ENCODE data around the gene ABHD13. TPM values are rescaled to one million over a fixed set of nuclear protein-coding genes. Genes with fewer than 3 reads are reported as not detected.

The ABHD13 gene
- total RNA-seq (2021) (9.0 and 10.3 TPM in 2 replicates), Bru-seq, nascent RNA (percentile 91 among the genes with signal in this experiment), BruChase-seq, experiment 1, labeled RNA remaining after a 2-hour chase (percentile 96 among the genes with signal in this experiment), BruChase-seq, experiment 2, labeled RNA remaining after a 6-hour chase (percentile 75 among the genes with signal in this experiment)
- long read RNA-seq, full-length matches to known transcripts = 37 of 39 reads
- long read RNA-seq, partial matches to known transcripts = 0 of 39 reads
- long read RNA-seq, other reads (novel, unspliced or antisense) = 2 of 39 reads

GRCh38 chr13:108218044-108218974, at the start of gene ABHD13:
Gene ABHD13 (plus strand): TSS chr13:108218392. CDS start chr13:108229219, 10,827 bp downstream.
- Histone ChIP-seq H3K4me3 (ENCODE audit: low read depth, low read length, poor library complexity, severe bottlenecking) (peak within 1 kb of the TSS; percentile 93), H3K36me3 (ENCODE audit: insufficient read depth, low read length, poor library complexity, severe bottlenecking) (no peaks in the 10 kb centered on the region), H3K9me3 (ENCODE audit: low read depth, low read length, poor library complexity, severe bottlenecking) (no peaks in the 10 kb centered on the region), H3K27me3 (replicated peaks; ENCODE audit: insufficient read depth, low read depth, low read length, poor library complexity) (no peaks in the 10 kb centered on the region), H3K4me1 (ENCODE audit: insufficient read depth, low read length, poor library complexity, severe bottlenecking) (peaks cover 25% of the 10 kb centered on the region), H3K27ac (ENCODE audit: low read depth, low read length, poor library complexity, severe bottlenecking) (peak within 1 kb of the TSS; percentile 94)
- no TSS peak for BruUV-seq (replicated peaks)
- ChIA-PET POLR2A (ENCODE audit: low non-redundant PET) (no interaction called here), CTCF (no interaction called here)
- peak; percentile 96 for DNase-seq (ENCODE audit: low spot score)
- TF ChIP-seq EZH2 (IDR thresholded peaks at IDR 0.05; ENCODE audit: borderline replicate concordance, low read depth, low read length, poor library complexity, severe bottlenecking) = no peak
- TF ChIP-seq CTCF (conservative IDR thresholded peaks at IDR 0.05; ENCODE audit: low read depth, low read length) = no peak
- intact Hi-C loops (cut with micrococcal nuclease; ENCODE audit: unreplicated experiment) = no loop called here

- Histone ChIP-seq H3K9me3 (ENCODE audit: low read depth, low read length, poor library complexity, severe bottlenecking) (no peaks in the 10 kb centered on the region), H3K4me3 (ENCODE audit: low read depth, low read length, poor library complexity, severe bottlenecking) (no peak overlapping the region), H3K27me3 (replicated peaks; ENCODE audit: insufficient read depth, low read depth, low read length, poor library complexity) (no peaks in the 10 kb centered on the region), H3K27ac (ENCODE audit: low read depth, low read length, poor library complexity, severe bottlenecking) (no peak overlapping the region), H3K4me1 (ENCODE audit: insufficient read depth, low read length, poor library complexity, severe bottlenecking) (no peaks in the 10 kb centered on the region), H3K36me3 (ENCODE audit: insufficient read depth, low read length, poor library complexity, severe bottlenecking) (no peaks in the 10 kb centered on the region)
- ChIA-PET POLR2A (ENCODE audit: low non-redundant PET) (no interaction called here), CTCF (no interaction called here)
- no TSS peak for BruUV-seq (replicated peaks)
- TF ChIP-seq CTCF (conservative IDR thresholded peaks at IDR 0.05; ENCODE audit: low read depth, low read length) (no peak), EZH2 (IDR thresholded peaks at IDR 0.05; ENCODE audit: borderline replicate concordance, low read depth, low read length, poor library complexity, severe bottlenecking) (no peak)
- intact Hi-C loops (cut with micrococcal nuclease; ENCODE audit: unreplicated experiment) = no loop called here
- DNase-seq (ENCODE audit: low spot score) = no peak
Observed at GRCh38 chr13:108168929-108169328, 49.3 kb upstream of the ABHD13 start.

- Histone ChIP-seq H3K9me3 (ENCODE audit: low read depth, low read length, poor library complexity, severe bottlenecking) (no peaks in the 10 kb centered on the region), H3K36me3 (ENCODE audit: insufficient read depth, low read length, poor library complexity, severe bottlenecking) (no peaks in the 10 kb centered on the region), H3K4me3 (ENCODE audit: low read depth, low read length, poor library complexity, severe bottlenecking) (no peak overlapping the region), H3K4me1 (ENCODE audit: insufficient read depth, low read length, poor library complexity, severe bottlenecking) (no peaks in the 10 kb centered on the region), H3K27me3 (replicated peaks; ENCODE audit: insufficient read depth, low read depth, low read length, poor library complexity) (no peaks in the 10 kb centered on the region), H3K27ac (ENCODE audit: low read depth, low read length, poor library complexity, severe bottlenecking) (no peak overlapping the region)
- POLR2A ChIA-PET (ENCODE audit: low non-redundant PET) = no interaction called here
- BruUV-seq (replicated peaks) = no TSS peak
- no peak for TF ChIP-seq EZH2 (IDR thresholded peaks at IDR 0.05; ENCODE audit: borderline replicate concordance, low read depth, low read length, poor library complexity, severe bottlenecking)
- peak; percentile 70 for TF ChIP-seq CTCF (conservative IDR thresholded peaks at IDR 0.05; ENCODE audit: low read depth, low read length)
- intact Hi-C loops (cut with micrococcal nuclease; ENCODE audit: unreplicated experiment) = loop anchor here (5.0 kb wide), 1 partner anchor 721 kb away; no protein-coding TSS in a partner anchor
- CTCF ChIA-PET = interaction anchor here (0.5 kb wide), 1 partner anchor 351 kb away, joined by 3 read pairs; no protein-coding TSS in a partner anchor
- DNase-seq (ENCODE audit: low spot score) = peak; percentile 61
Observed at GRCh38 chr13:108176685-108177274, 41.4 kb upstream of the ABHD13 start.

Data from A673 (cell line).